Ureter (tissue), 1 donor: ENCODE data around the gene TRIM43B. TPM values are rescaled to one million over a fixed set of nuclear protein-coding genes. Genes with fewer than 3 reads are reported as not detected.
A peak's percentile ranks its signal among the peaks of the same experiment; 100 is the strongest.
"Not testable (repeated sequence)": the region's sequence is repeated elsewhere in the genome, so short reads cannot be mapped to it uniquely, and the experiment has no call there.

ENCODE experiments used
- DNase-seq: peaks from one replicate; pipeline ENCODE4 v3.0.0-alpha.2; 2020; ENCODE audit warnings: low spot score
- total RNA-seq: library from RNA; stranded (reverse); gene quantifications from one replicate; pipeline ENCODE4 v1.2.4, GENCODE V29; 2023
- donor health status: DM: yes; HTN: yes; CAD: no.

The TRIM43B gene
- not detected for total RNA-seq

GRCh38 chr2:95484654-95485053, at the start of gene TRIM43B:
TSS of gene TRIM43B (minus strand) at chr2:95484754. CDS start at chr2:95482714, 2,040 bp downstream.
- DNase-seq, result not testable (repeated sequence)

GRCh38 chr2:95531254-95531771, 46.8 kb upstream of the TRIM43B start:
- no peak for DNase-seq

- DNase-seq, result no peak
These were observed 46.2 kb upstream of the TRIM43B start for GRCh38 chr2:95530734-95531133.

- DNase-seq, result peak; percentile 86
These were observed 42.1 kb upstream of the TRIM43B start for GRCh38 chr2:95526360-95527341.

GRCh38 chr2:95525294-95526035, 40.9 kb upstream of the TRIM43B start:
- DNase-seq, result peak; percentile 84

- no peak for DNase-seq
These were observed 39.6 kb upstream of the TRIM43B start for GRCh38 chr2:95524195-95524594.

- no peak for DNase-seq
These were observed 30.2 kb upstream of the TRIM43B start for GRCh38 chr2:95514718-95515117.

- DNase-seq, result not testable (repeated sequence)
These were observed 29.7 kb upstream of the TRIM43B start for GRCh38 chr2:95514226-95514625.

- no peak for DNase-seq
These were observed 24.9 kb upstream of the TRIM43B start for GRCh38 chr2:95509408-95509807.

GRCh38 chr2:95505222-95505621, 20.7 kb upstream of the TRIM43B start:
- DNase-seq, result no peak

GRCh38 chr2:95500854-95501253, 16.3 kb upstream of the TRIM43B start:
- no peak for DNase-seq

GRCh38 chr2:95492076-95492475, 7.5 kb upstream of the TRIM43B start:
- DNase-seq, result peak; percentile 54

GRCh38 chr2:95475025-95475424, 9.5 kb downstream of the TRIM43B start:
- not testable (repeated sequence) for DNase-seq

- not testable (repeated sequence) for DNase-seq
These were observed 16.6 kb downstream of the TRIM43B start for GRCh38 chr2:95467984-95468383.

- DNase-seq, result not testable (repeated sequence)
These were observed 18.0 kb downstream of the TRIM43B start for GRCh38 chr2:95466572-95466971.

- not testable (repeated sequence) for DNase-seq
These were observed 21.3 kb downstream of the TRIM43B start for GRCh38 chr2:95463292-95463691.

- not testable (repeated sequence) for DNase-seq
These were observed 39.2 kb downstream of the TRIM43B start for GRCh38 chr2:95445317-95445716.

GRCh38 chr2:95442474-95443099, 42.0 kb downstream of the TRIM43B start:
- not testable (repeated sequence) for DNase-seq

GRCh38 chr2:95435872-95436209, 48.7 kb downstream of the TRIM43B start:
- DNase-seq, result not testable (repeated sequence)

- DNase-seq, result not testable (repeated sequence)
These were observed 49.2 kb downstream of the TRIM43B start for GRCh38 chr2:95435162-95435871.

- not testable (repeated sequence) for DNase-seq
These were observed 50.0 kb downstream of the TRIM43B start for GRCh38 chr2:95434507-95435076.
